ENCODE results near the gene FCHSD2.

DNA sequence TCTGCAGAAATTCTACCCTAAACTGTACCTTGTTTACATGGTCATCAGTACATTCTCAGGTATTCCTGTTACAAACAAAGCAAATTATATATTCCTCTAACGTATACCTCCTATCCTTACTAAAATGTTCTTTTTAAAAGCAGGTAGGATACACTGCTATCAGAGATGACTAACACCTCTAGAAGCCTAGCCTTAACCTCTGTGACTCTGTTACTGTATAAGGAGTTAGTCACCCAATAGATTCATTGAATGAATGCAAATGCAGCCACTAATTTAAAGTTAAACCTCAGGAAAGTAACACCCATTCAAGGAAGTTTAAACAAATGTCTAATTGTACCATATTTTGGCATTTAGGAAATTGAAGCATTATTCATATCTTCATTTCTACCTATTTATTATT lies 82.2 kb downstream of the FCHSD2 start:
- no peak for TF ChIP-seq POLR2A (IDR thresholded peaks at IDR 0.05)
- TF ChIP-seq, protein P1, sequence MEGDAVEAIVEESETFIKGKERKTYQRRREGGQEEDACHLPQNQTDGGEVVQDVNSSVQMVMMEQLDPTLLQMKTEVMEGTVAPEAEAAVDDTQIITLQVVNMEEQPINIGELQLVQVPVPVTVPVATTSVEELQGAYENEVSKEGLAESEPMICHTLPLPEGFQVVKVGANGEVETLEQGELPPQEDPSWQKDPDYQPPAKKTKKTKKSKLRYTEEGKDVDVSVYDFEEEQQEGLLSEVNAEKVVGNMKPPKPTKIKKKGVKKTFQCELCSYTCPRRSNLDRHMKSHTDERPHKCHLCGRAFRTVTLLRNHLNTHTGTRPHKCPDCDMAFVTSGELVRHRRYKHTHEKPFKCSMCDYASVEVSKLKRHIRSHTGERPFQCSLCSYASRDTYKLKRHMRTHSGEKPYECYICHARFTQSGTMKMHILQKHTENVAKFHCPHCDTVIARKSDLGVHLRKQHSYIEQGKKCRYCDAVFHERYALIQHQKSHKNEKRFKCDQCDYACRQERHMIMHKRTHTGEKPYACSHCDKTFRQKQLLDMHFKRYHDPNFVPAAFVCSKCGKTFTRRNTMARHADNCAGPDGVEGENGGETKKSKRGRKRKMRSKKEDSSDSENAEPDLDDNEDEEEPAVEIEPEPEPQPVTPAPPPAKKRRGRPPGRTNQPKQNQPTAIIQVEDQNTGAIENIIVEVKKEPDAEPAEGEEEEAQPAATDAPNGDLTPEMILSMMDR (IDR thresholded peaks at IDR 0.05), result no peak
- TF ChIP-seq POLR2AphosphoS5 (IDR thresholded peaks at IDR 0.05), result no peak

All from upper lobe of left lung (tissue), 4 donors.